ENCODE results near the gene PTGER1. TPM values are rescaled to one million over a fixed set of nuclear protein-coding genes. Genes with fewer than 3 reads are reported as not detected.

The PTGER1 gene
- total and polyA plus RNA-seq, 2 of the 13 experiments (the other 11 are each of a cell fraction or from before 2014, with no cell fraction given) = 0.13 TPM; not detected in 1

- TF ChIP-seq NFYB (CRISPR knock-in tag; IDR thresholded peaks at IDR 0.05) = no peak
- 0 out of 2 replicates have a peak, but pooled peaks have one; percentile 59 for TF ChIP-seq TFE3 (CRISPR knock-in tag; IDR thresholded peaks at IDR 0.05)
- peak; percentile 56; the same call in 1 of the 2 replicates for TF ChIP-seq PRDM10 (CRISPR knock-in tag; IDR thresholded peaks at IDR 0.05; ENCODE audit: low read depth)
- no peak for TF ChIP-seq HES4 (CRISPR knock-in tag; IDR thresholded peaks at IDR 0.05; ENCODE audit: borderline replicate concordance)
- TF ChIP-seq GPN1 (CRISPR knock-in tag; IDR thresholded peaks at IDR 0.05; ENCODE audit: borderline replicate concordance) = no peak
- TF ChIP-seq NFATC3 (CRISPR knock-in tag; IDR thresholded peaks at IDR 0.05) = no peak
- no peak for TF ChIP-seq EHMT2 (IDR thresholded peaks at IDR 0.05; ENCODE audit: borderline replicate concordance, low read depth, low read length)
- TF ChIP-seq ZNF768 (CRISPR knock-in tag; IDR thresholded peaks at IDR 0.05) = peak; percentile 30
- TF ChIP-seq KAT8 (CRISPR knock-in tag; IDR thresholded peaks at IDR 0.05) = 0 out of 2 replicates have a peak, but pooled peaks have one; percentile 16
- 0 out of 2 replicates have a peak, but pooled peaks have one; percentile 28 for TF ChIP-seq ZNF788 (CRISPR knock-in tag; IDR thresholded peaks at IDR 0.05; ENCODE audit: borderline replicate concordance)
- peak; percentile 39; the same call in 1 of the 2 replicates for TF ChIP-seq FOXK1 (CRISPR knock-in tag; IDR thresholded peaks at IDR 0.05; ENCODE audit: borderline replicate concordance, low read depth)
- TF ChIP-seq CEBPG (CRISPR knock-in tag; IDR thresholded peaks at IDR 0.05) = peak; percentile 92
- TF ChIP-seq KDM5A (IDR thresholded peaks at IDR 0.05; ENCODE audit: borderline replicate concordance, low read length) = no peak
- TF ChIP-seq FOXP1 (IDR thresholded peaks at IDR 0.05) = no peak
- TF ChIP-seq FOXP1 (CRISPR knock-in tag; IDR thresholded peaks at IDR 0.05) = peak; percentile 72
- TF ChIP-seq FOXK2 (IDR thresholded peaks at IDR 0.05) = no peak
- no peak for TF ChIP-seq TBX3 (IDR thresholded peaks at IDR 0.05; ENCODE audit: borderline replicate concordance)
- TF ChIP-seq TIGD3 (CRISPR knock-in tag; IDR thresholded peaks at IDR 0.05; ENCODE audit: borderline replicate concordance) = no peak
- peak; percentile 55; the same call in 1 of the 2 replicates for TF ChIP-seq FOSL2 (CRISPR knock-in tag; IDR thresholded peaks at IDR 0.05)
- TF ChIP-seq CREB3 (CRISPR knock-in tag; IDR thresholded peaks at IDR 0.05) = no peak
- TF ChIP-seq HNF4A (CRISPR knock-in tag; IDR thresholded peaks at IDR 0.05) = 0 out of 2 replicates have a peak, but pooled peaks have one; percentile 14
- TF ChIP-seq, protein P1, sequence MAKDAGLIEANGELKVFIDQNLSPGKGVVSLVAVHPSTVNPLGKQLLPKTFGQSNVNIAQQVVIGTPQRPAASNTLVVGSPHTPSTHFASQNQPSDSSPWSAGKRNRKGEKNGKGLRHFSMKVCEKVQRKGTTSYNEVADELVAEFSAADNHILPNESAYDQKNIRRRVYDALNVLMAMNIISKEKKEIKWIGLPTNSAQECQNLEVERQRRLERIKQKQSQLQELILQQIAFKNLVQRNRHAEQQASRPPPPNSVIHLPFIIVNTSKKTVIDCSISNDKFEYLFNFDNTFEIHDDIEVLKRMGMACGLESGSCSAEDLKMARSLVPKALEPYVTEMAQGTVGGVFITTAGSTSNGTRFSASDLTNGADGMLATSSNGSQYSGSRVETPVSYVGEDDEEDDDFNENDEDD (CRISPR knock-in tag; IDR thresholded peaks at IDR 0.05; ENCODE audit: borderline replicate concordance) = 0 out of 2 replicates have a peak, but pooled peaks have one; percentile 39
Measured at GRCh38 chr19:14502334-14503092, 27.4 kb upstream of the PTGER1 start (continued).
